Neural cell (in vitro differentiated cells): ENCODE results near the gene MYEF2. TPM values are rescaled to one million over a fixed set of nuclear protein-coding genes. Genes with fewer than 3 reads are reported as not detected.

Experiments used
- H2AFZ ChIP-seq: fragments of 200-600, 300-800 bp; sonication (generic), shearing (Covaris generic); 2 replicates; pipeline ENCODE4 v1.6.0; 2014; ENCODE audit warnings: low read depth, mild to moderate bottlenecking, antibody characterized with exemption, low read length, moderate library complexity
- H3F3A ChIP-seq: fragments of 200-600 bp; shearing (Covaris generic); 2 replicates; pipeline ENCODE4 v1.6.1; 2016; ENCODE audit warnings: mild to moderate bottlenecking, moderate library complexity, mixed read lengths, antibody characterized with exemption, low read length; ENCODE audit not compliant: insufficient read depth, poor library complexity, severe bottlenecking
- H3K27ac ChIP-seq: fragments of 200-600, 300-800 bp; sonication (generic), shearing (Covaris generic); 2 replicates; pipeline ENCODE4 v1.5.1; 2014; ENCODE audit warnings: mild to moderate bottlenecking, low read length, moderate library complexity
- H3K27me3 ChIP-seq: fragments of 300-800, 200-600 bp; sonication (generic), shearing (Covaris generic); 2 replicates; pipeline ENCODE4 v1.6.0; 2014; ENCODE audit warnings: mild to moderate bottlenecking, low read depth, low read length, moderate library complexity; ENCODE audit not compliant: insufficient read depth
- H3K36me3 ChIP-seq: fragments of 300-800, 200-600 bp; sonication (generic), shearing (Covaris generic); 2 replicates; pipeline ENCODE4 v1.5.1; 2014; ENCODE audit warnings: mild to moderate bottlenecking, antibody characterized with exemption, low read length, moderate library complexity; ENCODE audit not compliant: insufficient read depth
- H3K4me2 ChIP-seq: fragments of 300-800, 200-600 bp; sonication (generic), shearing (Covaris generic); 2 replicates; pipeline ENCODE4 v1.6.0; 2014; ENCODE audit warnings: mild to moderate bottlenecking, low read length
- H3K4me3 ChIP-seq: fragments of 300-800, 200-600 bp; sonication (generic), shearing (Covaris generic); 2 replicates; pipeline ENCODE4 v1.5.1; 2014; ENCODE audit warnings: mild to moderate bottlenecking, low read length, moderate library complexity
- H3K79me2 ChIP-seq: fragments of 200-600 bp; shearing (Covaris generic); replicated peaks from 2 replicates; pipeline ENCODE4 v1.6.0; 2014; ENCODE audit warnings: mild to moderate bottlenecking, low read length, moderate library complexity; ENCODE audit not compliant: insufficient read depth
- H3K9ac ChIP-seq: fragments of 300-800, 200-600 bp; sonication (generic), shearing (Covaris generic); 2 replicates; pipeline ENCODE4 v1.6.1; 2016; ENCODE audit warnings: mild to moderate bottlenecking, low read length, mixed read lengths
- H3K9me2 ChIP-seq: fragments of 200-600 bp; shearing (Covaris generic); 2 replicates; pipeline ENCODE4 v1.6.1; 2016; ENCODE audit warnings: mild to moderate bottlenecking, low read length, mixed read lengths; ENCODE audit not compliant: insufficient read depth
- H3K9me3 ChIP-seq: fragments of 200-600, 300-800 bp; sonication (generic), shearing (Covaris generic); 2 replicates; pipeline ENCODE4 v1.6.1; 2016; ENCODE audit warnings: mild to moderate bottlenecking, mixed run types, low read length, moderate library complexity, mixed read lengths
- H4K20me1 ChIP-seq: fragments of 200-600 bp; shearing (Covaris generic); 2 replicates; pipeline ENCODE4 v1.6.1; 2016; ENCODE audit warnings: mild to moderate bottlenecking, mixed run types; ENCODE audit not compliant: insufficient read depth
- EP300 ChIP-seq: fragments of 450-650 bp; conservative IDR thresholded peaks from 2 replicates; pipeline ENCODE4 v1.6.1; 2014; ENCODE audit warnings: antibody characterized with exemption, mild to moderate bottlenecking, moderate library complexity; ENCODE audit not compliant: poor library complexity, severe bottlenecking
- EZH2 ChIP-seq: fragments of 200-600, 300-800 bp; shearing (Covaris generic), sonication (generic); IDR thresholded peaks from 2 replicates; pipeline ENCODE4 v1.6.1; 2014; ENCODE audit warnings: antibody characterized with exemption, low read length, borderline replicate concordance, mild to moderate bottlenecking; ENCODE audit not compliant: insufficient read depth, poor library complexity, severe bottlenecking
- MXI1 ChIP-seq: fragments of 450-650 bp; conservative IDR thresholded peaks from 2 replicates; pipeline ENCODE4 v1.6.1; 2014; ENCODE audit warnings: antibody characterized with exemption, mild to moderate bottlenecking; ENCODE audit not compliant: poor library complexity, severe bottlenecking
- POLR2AphosphoS5 ChIP-seq: IDR thresholded peaks from 2 replicates; pipeline ENCODE4 v1.6.1; 2012
- RAD21 ChIP-seq: fragments of 450-650 bp; conservative IDR thresholded peaks from 2 replicates; pipeline ENCODE4 v1.6.1; 2014; ENCODE audit warnings: antibody characterized with exemption, mild to moderate bottlenecking, moderate library complexity
- SMC3 ChIP-seq: fragments of 450-650 bp; conservative IDR thresholded peaks from 2 replicates; pipeline ENCODE4 v1.6.1; 2014; ENCODE audit warnings: antibody characterized with exemption, mild to moderate bottlenecking, moderate library complexity; ENCODE audit not compliant: poor library complexity
- TAF1 ChIP-seq: IDR thresholded peaks from 2 replicates; pipeline ENCODE4 v1.6.1; 2012; ENCODE audit warnings: low read depth
- polyA plus RNA-seq: library from polyadenylated mRNA; depleted of rRNA; stranded (reverse); fragments of >200 nt; gene quantifications from 2 replicates; pipeline ENCODE4 v1.2.3, GENCODE V29; 2014
- TF ChIP-seq, protein P1 (sequence below): IDR thresholded peaks from 2 replicates; pipeline ENCODE4 v1.6.1; 2012; ENCODE audit warnings: borderline replicate concordance
- TF ChIP-seq, protein P2 (sequence below): fragments of 450-650 bp; IDR thresholded peaks from 2 replicates; pipeline ENCODE4 v1.5.1; 2014; ENCODE audit warnings: antibody characterized with exemption, mild to moderate bottlenecking, moderate library complexity; ENCODE audit not compliant: poor library complexity, severe bottlenecking

The MYEF2 gene
- polyA plus RNA-seq, 1 donor from 2014 or later: 176 TPM

DNA sequence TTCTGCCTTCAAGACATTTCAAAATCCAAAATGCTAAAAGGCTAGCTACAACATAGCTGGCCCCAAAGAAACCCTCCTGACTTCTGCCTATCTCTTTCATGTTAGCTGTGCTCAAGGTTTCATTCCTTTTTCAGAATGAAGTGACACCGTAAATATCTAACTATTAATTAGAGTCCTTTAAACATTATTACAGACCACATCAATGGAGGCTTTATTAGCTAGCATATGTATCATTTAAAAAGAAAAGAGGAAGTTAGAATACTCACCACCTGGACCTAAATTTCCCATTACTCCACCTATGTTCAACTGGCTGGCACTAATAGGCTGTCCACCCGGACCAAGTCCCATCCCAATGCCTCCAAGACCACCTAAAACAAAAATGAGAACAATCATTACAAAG, 24.6 kb downstream of the MYEF2 start:
- H3K4me2 ChIP-seq: no peak overlapping the region
- no peak overlapping the region for H3K4me3 ChIP-seq

DNA sequence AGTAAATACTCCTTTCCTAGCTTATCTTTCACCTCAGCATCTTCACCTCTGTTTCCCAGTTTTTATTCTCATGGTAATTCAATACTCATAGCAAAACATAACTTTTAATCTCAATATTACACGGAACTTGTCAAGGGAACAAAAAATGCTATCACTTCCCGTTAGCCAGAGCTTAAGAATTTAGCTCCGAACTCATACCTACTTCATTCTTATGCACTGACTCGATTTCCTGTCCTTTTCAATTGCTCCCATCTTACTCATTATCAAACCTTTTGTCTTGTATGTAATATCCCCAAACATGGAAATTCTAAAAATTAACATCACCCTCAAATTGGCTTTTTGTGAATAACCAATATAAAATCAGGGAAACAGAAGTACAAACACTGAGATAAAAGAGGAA, 28.2 kb downstream of the MYEF2 start:
- H3K9me2 ChIP-seq: no peaks in the 10 kb centered on the region
- H3K36me3 ChIP-seq: peaks cover 9% of the 10 kb centered on the region
- H3K27me3 ChIP-seq: no peaks in the 10 kb centered on the region
- H4K20me1 ChIP-seq: no peaks in the 10 kb centered on the region
- no peak for TF ChIP-seq EP300
- TF ChIP-seq RAD21: no peak
- TF ChIP-seq, protein P1, sequence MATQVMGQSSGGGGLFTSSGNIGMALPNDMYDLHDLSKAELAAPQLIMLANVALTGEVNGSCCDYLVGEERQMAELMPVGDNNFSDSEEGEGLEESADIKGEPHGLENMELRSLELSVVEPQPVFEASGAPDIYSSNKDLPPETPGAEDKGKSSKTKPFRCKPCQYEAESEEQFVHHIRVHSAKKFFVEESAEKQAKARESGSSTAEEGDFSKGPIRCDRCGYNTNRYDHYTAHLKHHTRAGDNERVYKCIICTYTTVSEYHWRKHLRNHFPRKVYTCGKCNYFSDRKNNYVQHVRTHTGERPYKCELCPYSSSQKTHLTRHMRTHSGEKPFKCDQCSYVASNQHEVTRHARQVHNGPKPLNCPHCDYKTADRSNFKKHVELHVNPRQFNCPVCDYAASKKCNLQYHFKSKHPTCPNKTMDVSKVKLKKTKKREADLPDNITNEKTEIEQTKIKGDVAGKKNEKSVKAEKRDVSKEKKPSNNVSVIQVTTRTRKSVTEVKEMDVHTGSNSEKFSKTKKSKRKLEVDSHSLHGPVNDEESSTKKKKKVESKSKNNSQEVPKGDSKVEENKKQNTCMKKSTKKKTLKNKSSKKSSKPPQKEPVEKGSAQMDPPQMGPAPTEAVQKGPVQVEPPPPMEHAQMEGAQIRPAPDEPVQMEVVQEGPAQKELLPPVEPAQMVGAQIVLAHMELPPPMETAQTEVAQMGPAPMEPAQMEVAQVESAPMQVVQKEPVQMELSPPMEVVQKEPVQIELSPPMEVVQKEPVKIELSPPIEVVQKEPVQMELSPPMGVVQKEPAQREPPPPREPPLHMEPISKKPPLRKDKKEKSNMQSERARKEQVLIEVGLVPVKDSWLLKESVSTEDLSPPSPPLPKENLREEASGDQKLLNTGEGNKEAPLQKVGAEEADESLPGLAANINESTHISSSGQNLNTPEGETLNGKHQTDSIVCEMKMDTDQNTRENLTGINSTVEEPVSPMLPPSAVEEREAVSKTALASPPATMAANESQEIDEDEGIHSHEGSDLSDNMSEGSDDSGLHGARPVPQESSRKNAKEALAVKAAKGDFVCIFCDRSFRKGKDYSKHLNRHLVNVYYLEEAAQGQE: no peak
- no peak for TF ChIP-seq TAF1
- TF ChIP-seq, protein P2, sequence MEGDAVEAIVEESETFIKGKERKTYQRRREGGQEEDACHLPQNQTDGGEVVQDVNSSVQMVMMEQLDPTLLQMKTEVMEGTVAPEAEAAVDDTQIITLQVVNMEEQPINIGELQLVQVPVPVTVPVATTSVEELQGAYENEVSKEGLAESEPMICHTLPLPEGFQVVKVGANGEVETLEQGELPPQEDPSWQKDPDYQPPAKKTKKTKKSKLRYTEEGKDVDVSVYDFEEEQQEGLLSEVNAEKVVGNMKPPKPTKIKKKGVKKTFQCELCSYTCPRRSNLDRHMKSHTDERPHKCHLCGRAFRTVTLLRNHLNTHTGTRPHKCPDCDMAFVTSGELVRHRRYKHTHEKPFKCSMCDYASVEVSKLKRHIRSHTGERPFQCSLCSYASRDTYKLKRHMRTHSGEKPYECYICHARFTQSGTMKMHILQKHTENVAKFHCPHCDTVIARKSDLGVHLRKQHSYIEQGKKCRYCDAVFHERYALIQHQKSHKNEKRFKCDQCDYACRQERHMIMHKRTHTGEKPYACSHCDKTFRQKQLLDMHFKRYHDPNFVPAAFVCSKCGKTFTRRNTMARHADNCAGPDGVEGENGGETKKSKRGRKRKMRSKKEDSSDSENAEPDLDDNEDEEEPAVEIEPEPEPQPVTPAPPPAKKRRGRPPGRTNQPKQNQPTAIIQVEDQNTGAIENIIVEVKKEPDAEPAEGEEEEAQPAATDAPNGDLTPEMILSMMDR: no peak
- no peak for TF ChIP-seq SMC3
- TF ChIP-seq EZH2: no peak
- TF ChIP-seq POLR2AphosphoS5: no peak
- no peak for TF ChIP-seq MXI1
- no peaks in the 10 kb centered on the region for H3K9me3 ChIP-seq
- H3F3A ChIP-seq: no peaks in the 10 kb centered on the region
- H3K27ac ChIP-seq: no peak overlapping the region
- no peak overlapping the region for H3K9ac ChIP-seq
- peaks cover 4% of the 10 kb centered on the region for H3K79me2 ChIP-seq
- H2AFZ ChIP-seq: no peak overlapping the region
- no peak overlapping the region for H3K4me3 ChIP-seq
- H3K4me2 ChIP-seq: no peak overlapping the region

More for the DNA sequence above, 24.6 kb downstream of the MYEF2 start:
- Histone ChIP-seq H3F3A (no peaks in the 10 kb centered on the region), H2AFZ (no peak overlapping the region), H3K9ac (no peak overlapping the region), H4K20me1 (no peaks in the 10 kb centered on the region), H3K27me3 (no peaks in the 10 kb centered on the region), H3K9me2 (no peaks in the 10 kb centered on the region), H3K9me3 (no peaks in the 10 kb centered on the region), H3K36me3 (peaks cover 18% of the 10 kb centered on the region), H3K27ac (no peak overlapping the region), H3K79me2 (peaks cover 8% of the 10 kb centered on the region)
- TF ChIP-seq, protein P2: no peak
- no peak for TF ChIP-seq POLR2AphosphoS5
- TF ChIP-seq SMC3: no peak
- TF ChIP-seq, protein P1: no peak
- no peak for TF ChIP-seq EP300
- TF ChIP-seq TAF1: no peak
- no peak for TF ChIP-seq EZH2
- TF ChIP-seq RAD21: no peak
- TF ChIP-seq MXI1: no peak
